Fibroblast of skin of back (primary cell): ENCODE data around the gene FBXO45.
A peak's percentile ranks its signal among the peaks of the same experiment; 100 is the strongest.
"Not testable (repeated sequence)": the region's sequence is repeated elsewhere in the genome, so short reads cannot be mapped to it uniquely, and the experiment has no call there.

Experiments
- DNase-seq: peaks from one replicate; pipeline ENCODE4 v3.0.0-alpha.2; 2013

Gene FBXO45

GRCh38 chr3:196558476-196558875 is 10.0 kb upstream of the FBXO45 start:
- DNase-seq: no peak

GRCh38 chr3:196559826-196560225 is 8.6 kb upstream of the FBXO45 start:
- peak; percentile 60 for DNase-seq

DNA sequence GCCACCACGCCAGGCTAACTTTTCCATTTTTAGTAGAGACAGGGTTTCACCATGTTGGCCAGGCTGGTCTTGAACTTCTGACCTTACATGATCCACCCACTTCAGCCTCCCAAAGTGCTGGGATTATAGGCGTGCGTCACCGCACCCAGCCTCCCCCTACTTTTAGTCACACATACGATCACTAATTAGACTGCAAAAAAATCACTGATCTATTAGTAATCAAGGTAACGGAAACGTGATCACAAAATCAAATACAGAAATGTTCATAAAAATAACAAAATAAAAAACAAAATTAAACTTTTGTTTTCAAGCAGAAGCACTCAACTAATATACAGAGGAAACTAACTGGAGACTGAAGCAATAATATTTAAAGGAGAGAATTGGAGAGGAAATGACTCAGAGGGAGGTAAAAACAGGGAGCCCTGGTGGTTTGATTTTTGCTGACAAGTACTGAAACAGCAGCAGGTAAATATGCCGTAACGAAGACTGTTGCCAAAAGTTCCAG is 4.7 kb upstream of the FBXO45 start:
- DNase-seq: no peak

- peak; percentile 12 for DNase-seq
Observed at GRCh38 chr3:196569003-196569516, 600 bp downstream of the FBXO45 start.

GRCh38 chr3:196570332-196570731 is 1.9 kb downstream of the FBXO45 start:
- not testable (repeated sequence) for DNase-seq

- DNase-seq: no peak
Observed at GRCh38 chr3:196572389-196572788, 3.9 kb downstream of the FBXO45 start.

DNA sequence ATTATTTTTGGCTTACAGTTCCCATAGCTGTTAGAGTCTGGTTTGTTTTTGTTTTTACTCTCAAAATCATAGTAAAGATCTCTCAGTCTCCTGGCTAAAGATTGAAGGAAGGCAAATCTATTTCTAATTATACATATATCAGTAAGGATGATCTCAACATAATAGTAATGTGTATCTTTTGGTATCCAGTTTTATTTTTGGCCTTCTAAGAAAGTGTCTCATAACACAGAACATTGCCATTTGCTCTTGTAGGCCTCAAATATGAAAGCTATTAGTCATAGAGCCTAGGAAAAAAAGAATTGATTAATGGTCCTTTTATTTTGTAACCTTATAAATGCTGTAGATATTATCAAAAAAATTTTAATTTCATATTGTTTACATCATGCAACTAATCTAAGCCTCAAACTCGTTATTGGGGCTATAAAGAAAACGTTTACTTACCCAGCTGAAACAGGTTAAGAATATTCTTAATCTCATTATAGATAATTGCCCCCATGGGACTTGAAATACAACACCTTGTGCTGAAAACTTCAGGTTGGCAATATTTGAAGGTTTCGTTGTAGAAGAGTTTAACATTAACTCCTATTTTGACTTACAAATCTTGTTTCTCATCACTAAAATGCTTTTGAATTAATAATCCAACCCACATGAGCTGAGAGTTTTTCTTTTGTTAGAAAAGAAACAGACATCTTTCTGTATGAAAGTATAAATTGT is 16.7 kb downstream of the FBXO45 start:
- no peak for DNase-seq

DNA sequence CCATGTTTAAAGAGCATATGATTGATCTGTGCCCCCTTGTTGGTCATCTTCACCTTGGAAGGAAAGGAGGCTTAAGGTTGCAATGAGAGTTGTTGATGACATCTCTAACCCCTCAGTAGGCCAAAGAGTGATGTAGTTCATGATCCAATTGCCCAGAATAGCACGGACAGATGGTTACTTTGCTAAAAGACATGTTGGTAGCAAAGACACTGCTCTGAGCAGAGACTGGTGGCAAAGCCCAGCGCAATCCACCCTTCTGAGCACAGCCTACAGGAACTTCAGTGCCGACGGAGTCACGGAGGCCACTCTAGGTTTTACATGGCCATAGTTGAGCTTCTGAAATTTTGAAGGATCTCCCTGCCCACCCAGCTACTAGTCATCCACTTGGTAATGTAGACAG is 21.8 kb downstream of the FBXO45 start:
- DNase-seq: no peak

GRCh38 chr3:196596355-196596754 is 27.9 kb downstream of the FBXO45 start:
- no peak for DNase-seq

GRCh38 chr3:196597971-196598733 is 29.7 kb downstream of the FBXO45 start:
- DNase-seq: peak; percentile 1

DNA sequence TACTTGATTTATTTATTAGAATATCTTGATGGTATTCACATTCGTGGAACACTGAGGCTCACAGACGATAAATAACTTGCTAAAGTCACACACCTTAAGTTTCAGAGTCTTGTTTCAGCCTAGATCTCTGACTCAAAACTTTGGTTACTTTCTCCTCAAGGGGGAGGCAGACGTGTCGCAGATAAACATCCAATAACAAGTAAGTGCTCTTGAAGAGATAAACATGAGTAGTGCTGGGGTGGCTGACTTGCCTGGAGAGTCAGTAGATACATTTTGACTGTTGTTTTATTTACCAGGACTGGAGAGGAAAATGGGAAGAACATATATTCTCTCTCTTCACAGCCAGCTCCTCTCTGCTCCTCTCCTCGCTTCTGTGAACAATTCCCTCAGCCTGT is 31.3 kb downstream of the FBXO45 start:
- no peak for DNase-seq

DNA sequence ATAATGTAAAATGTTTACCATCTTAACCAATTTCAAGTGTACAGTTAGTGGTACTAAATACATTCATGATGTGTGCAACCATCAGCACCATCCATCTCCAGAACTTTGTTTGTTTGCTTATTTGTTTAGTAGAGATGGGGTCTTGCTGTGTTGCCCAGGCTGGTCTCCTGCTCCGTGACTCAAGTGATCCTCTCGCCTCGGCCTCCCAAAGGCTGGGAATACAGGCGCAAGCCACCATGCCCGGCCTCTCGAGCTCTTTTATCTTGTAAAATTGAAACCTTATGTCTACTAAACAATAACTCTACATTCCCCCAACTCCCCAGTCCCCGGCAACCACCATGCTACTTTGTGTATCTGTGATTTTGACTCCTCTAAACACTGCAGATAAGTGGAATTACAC is 31.9 kb downstream of the FBXO45 start:
- no peak for DNase-seq

GRCh38 chr3:196602673-196603072 is 34.2 kb downstream of the FBXO45 start:
- DNase-seq: no peak

DNA sequence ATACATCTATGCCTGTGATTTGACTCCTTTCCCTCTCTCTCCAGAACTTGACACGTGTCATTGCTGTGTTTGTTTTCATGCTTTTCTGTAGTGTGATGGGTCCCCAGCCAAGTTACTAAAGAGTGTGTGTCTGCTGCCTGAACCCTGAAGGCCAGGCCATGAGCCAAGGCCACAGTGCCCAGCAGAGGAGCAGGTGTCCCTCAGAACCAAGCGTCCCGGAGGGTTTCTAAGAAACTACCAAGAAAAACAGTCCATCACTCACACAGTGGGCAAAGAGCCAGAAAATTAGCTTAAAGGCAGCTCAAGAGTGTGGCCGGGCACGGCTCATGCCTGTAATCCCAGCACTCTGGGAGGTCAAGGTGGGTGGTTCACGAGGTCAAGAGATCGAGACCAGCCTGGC is 35.2 kb downstream of the FBXO45 start:
- no peak for DNase-seq

DNA sequence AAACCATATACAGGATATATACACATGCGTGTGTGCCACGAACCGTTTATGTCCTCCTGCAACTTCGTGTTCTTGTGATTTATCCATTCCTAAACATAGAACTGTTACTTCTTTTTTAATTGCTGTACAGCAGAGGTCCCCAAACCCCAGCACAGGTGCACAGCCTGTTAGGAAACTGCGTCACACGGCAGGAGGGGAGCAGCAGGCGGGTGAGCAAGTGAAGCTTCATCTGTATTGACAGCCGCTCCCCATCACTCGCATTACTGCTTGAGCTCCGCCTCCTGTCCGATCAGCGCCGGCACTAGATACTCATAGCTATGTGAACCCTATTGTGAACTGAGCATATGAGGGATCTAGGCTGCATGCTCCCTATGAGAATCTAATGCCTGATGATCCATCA is 36.1 kb downstream of the FBXO45 start:
- DNase-seq: no peak

- DNase-seq: no peak
Observed at GRCh38 chr3:196608693-196609092, 40.2 kb downstream of the FBXO45 start.

DNA sequence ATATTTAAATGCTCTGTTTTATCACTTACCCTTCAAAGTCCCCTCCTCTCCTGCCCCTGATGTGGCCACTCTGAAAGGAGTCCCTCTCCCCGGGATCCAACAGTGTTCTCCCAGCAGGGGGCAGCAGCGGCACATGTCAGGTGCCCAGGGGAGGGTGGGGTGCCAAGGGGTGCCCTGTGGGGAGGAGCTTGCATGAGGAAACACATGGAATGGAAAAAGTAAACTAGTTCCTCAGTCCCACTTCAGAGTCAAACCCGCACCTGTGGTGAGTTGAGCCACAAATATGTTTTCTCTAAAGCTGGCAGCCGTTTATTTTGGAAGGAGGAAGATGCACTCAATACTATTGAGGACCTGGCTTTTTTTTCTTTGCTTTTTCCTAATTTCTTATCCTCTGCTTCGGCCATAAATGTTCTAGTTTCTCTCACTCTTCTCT is 40.9 kb downstream of the FBXO45 start:
- DNase-seq: peak; percentile 72

DNA sequence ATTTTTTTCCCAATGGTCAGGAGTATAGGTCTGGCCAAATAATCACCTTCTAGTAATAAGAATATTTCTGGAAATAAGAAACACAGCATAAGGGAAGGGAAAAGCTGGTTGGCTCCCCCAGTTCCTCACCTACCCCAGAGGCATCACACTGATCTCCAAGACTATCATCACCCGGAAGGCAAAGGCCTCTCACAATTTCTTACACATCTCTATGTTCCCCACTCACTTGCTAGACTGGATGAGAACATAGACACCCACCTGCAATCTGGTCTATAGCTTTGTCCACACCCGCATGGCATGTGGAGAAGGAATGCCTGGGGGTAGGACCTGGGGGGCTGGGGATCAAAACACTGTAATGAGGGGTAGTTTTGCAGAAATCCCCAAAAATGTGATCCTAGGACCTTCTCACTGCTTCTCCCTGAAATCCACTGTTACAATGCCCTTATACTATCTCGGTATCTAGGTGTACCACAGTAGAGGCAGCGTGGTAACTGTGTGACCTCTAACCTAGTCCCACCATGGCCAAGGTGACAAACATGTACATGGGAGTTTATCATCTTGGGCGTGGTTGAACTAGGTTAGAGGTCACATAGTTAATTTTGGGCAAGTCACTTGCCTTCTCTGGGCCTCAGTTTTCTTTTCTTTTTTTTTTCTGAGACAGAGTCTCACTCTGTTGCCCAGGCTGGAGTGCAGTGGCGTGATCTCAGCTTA is 41.5 kb downstream of the FBXO45 start:
- DNase-seq: no peak

DNA sequence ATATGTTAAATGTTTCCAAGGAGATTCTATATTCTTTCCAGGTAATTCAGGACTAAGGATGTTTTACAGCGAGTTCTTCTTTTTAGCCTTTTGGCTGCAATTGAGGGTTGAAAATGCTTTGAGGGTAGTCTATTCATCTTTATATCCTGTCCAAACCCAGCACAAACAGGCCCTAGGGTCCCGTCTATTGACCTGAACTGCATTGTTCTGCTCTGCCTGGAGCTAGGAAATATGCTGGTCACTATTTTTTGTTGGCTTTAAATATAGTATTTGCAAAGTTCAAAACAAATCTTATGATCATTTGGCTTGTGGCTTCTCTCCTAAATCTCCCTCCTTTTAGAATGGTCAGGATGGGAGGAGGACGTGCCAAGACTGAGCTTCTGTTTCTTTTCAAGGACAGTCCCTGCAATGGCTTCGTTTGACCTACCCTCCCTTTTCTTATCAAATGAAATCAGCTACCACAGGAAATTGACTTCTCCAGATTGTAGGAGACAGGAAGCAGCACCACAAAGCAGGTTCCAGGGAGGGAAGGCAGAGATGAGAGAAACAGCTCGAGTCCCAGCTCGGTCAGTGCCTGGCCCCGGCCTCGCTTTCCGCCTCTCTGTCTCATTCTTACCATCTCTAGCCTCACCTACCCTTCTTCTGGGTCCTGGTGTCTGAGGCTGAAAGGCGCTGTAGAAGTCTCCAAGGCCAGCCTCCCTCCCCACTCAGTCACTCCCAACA is 43.5 kb downstream of the FBXO45 start:
- DNase-seq: no peak

DNA sequence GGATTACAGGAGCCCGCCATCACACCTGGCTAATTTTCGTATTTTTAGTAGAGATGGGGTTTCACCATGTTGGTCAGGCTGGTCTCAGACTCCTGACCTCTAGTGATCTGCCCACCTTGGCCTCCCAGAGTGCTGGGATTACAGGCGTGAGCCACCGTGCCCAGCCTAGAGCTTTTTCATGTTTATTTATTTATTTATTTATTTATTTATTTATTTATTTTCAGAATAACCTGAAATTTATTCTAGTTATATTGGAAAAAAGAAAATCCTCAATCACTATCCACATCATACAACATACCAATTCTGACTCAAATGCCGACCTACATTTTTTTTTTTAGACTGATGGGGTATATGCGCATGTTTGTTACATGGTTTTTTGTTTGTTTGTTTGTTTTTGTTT is 46.8 kb downstream of the FBXO45 start:
- not testable (repeated sequence) for DNase-seq

GRCh38 chr3:196617256-196617655 is 48.8 kb downstream of the FBXO45 start:
- DNase-seq: no peak

- DNase-seq: no peak
Observed at GRCh38 chr3:196619223-196619622, 50.8 kb downstream of the FBXO45 start.
